GM21717 (cell line): Measurements from ENCODE around the gene MAML1.
A peak's percentile ranks its signal among the peaks of the same experiment; 100 is the strongest.

Source experiments
- ATAC-seq: cut with Tn5 transposase; IDR thresholded peaks from one replicate; pipeline ENCODE4 v1.9.1; 2021; ENCODE audit warnings: mild to moderate bottlenecking, moderate library complexity; ENCODE audit not compliant: unreplicated experiment

The MAML1 gene

DNA sequence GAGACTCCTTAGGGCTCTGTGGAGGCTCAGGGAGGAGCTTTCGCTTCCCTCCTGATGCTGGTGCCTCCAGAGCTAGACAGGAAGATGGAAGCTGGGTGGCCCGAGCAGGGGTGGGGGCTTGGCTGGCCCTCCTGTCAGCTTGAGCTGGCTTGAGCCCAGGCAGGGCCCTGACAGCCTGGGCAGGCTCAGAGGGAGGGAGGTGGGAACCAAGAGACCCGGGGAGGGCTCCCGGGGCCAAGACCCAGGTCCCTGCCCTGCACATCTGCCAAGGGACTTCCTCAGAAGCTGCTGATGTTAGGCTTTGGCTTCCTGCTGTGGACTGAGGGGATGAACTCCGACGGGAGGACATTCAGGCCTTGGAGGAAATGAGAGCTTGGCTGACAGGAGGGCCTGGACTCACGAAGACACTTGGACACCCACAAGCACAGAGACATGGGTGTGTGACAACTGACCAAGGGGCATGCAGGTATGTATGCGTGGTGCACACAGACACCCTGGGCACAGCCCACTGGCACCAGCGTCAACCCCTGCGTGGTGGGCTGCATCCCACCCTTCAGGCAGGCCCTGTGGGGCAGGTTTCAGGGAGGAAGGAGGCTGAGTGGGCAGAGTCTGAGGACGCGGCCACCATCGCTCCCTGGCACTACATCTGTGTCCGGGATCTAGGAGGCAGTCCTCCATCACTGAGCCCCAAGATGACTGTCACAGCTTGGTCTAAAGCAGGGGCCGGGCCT is 59.4 kb downstream of the MAML1 start:
- no peak for ATAC-seq

DNA sequence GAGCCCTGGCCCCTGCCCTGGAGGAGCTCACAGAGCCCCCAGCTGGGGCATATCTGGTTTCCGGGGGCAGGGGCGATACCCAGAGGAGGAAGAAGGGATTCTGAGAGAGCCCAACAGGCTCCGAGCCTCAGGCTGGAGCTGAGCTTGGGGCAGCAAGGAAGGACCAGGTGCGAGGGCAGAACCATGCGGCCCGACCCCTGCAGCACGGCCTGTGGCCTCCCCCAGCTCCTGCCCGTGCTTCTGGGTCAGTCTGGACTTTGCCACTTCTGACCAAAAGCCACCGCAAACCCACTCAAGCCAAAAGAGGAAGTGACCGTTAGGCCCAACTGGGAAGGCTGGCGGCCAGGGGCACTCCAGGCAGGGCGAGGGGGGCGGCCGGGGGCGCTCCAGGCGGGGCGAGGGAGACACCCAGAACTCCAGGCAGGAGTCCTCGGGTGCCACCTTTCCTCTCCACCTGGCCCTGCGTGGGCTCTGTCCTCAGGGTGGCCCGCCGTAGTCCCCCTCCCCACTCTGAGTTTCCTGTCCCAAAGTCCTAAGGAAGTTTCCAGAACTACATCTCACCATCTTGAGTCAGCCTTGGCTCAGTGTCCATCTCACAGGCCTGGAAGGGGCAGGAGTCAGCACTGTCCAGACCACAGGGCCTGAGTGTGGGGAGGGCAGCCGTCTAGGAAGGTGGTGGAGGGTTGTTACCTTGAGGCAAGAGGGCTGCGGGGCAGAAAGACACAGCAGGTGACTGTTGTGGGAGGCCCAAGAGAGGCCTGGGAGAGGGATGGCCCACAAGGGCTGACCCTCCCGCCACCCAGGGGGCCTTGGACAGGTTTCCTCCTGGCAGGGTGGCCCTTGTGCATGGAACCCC is 60.2 kb downstream of the MAML1 start:
- ATAC-seq = no peak

DNA sequence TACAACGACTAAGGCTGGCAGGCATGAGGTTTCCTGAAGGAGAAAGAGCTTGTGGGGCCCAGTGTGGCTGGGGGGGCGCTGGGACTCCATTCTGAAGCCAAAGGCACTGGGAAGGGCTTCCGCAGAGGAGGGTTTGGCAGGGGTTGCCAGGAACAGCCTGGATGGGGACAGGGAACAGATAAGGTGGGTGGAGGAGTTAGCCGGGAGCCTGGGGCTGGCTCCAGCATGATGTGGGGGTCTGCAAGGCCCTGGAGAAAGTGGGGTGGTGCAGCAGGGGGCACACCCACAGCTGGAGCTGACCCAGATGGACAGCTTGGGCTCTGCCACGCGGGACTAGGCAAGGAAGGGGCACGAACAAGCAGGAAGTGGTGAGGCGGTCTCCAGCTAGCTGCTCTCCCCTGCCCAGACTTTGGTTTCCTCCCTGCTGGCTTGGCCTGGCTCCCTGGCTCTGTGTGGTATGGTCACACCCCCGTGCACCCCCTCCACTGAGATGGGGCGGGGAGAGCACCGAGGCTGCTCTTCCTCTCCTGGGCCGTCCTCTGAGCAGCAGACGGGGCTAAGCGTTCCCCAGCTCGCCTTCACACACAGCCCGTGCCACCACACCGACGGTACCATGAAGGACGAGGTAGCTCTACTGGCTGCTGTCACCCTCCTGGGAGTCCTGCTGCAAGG is 61.0 kb downstream of the MAML1 start, which contains the start of gene LTC4S:
TSS of gene LTC4S (plus strand) at position 519 of the 672 bp plus-strand sequence. CDS start at position 614, 95 bp downstream.
- no peak for ATAC-seq

DNA sequence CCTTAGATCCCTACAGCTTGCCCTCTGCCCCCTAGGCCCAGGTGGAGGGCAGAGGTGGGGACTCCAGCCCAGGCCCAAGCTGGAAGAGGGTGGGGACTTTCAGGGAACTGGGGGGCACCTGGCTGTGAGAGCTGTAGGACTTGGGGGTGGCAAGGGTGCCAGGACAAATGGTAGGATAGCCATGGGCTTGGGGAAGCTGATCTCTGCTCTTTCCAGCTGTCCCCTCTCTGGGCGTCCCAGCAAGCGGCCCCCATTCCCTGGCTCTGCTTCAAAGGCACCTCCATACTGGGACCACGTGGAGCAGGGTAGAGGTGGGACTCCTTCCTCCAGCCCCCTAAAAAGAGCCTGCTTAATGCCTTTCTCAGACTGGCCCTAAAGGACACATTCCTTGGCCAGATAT is 61.5 kb downstream of the MAML1 start:
- ATAC-seq = no peak

DNA sequence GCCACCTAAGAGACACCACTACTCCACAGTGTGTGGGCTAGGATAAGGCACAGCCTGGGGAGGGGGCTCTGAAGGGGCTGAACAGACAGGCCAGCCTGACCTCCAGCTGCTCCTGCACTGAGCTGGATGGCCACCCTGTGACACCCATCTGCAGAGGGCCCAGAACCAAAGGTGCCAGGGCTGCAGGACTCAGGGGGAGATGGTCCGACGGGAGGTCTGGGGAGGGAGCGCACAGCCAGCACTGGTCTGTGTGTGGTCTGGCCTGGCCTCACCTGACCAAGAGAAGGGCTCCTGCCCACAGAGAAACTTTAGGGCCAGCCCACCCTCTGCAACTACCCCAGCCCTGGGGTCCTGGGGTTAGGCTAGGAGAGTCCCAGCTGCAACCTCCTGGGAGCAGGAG is 62.0 kb downstream of the MAML1 start:
- ATAC-seq = no peak

DNA sequence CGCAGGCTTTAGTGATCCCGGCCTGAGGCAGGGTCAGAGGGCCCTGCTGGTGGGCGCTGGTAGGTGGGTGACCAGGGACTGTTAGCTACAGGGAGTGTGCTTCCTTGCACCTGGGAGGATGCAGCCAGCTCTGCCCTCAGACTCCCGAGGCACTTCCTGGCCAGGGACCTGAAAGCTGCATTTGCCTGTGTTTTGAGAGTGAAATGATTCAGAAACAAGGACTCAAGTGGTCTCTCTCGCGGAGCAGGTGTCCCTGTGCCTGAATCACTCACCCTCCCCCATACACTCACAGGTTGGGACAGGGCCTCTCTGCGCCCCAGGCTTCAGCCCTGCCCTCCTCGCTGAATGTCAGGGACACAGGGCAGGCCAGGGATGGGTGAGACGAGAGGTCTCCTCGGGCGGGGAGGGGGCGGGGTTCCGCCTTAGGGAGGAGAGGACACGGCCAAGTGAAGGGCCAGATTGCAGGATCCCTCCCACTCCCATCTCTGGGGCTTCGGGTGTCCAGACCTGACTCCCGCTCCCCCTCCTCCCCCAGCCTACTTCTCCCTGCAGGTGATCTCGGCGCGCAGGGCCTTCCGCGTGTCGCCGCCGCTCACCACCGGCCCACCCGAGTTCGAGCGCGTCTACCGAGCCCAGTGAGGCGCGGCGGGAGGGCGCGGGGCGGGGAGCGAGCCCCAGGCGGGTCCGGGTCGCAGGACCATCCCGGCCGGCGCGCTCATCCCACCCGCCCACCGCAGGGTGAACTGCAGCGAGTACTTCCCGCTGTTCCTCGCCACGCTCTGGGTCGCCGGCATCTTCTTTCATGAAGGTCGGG is 62.6 kb downstream of the MAML1 start:
- ATAC-seq = no peak

DNA sequence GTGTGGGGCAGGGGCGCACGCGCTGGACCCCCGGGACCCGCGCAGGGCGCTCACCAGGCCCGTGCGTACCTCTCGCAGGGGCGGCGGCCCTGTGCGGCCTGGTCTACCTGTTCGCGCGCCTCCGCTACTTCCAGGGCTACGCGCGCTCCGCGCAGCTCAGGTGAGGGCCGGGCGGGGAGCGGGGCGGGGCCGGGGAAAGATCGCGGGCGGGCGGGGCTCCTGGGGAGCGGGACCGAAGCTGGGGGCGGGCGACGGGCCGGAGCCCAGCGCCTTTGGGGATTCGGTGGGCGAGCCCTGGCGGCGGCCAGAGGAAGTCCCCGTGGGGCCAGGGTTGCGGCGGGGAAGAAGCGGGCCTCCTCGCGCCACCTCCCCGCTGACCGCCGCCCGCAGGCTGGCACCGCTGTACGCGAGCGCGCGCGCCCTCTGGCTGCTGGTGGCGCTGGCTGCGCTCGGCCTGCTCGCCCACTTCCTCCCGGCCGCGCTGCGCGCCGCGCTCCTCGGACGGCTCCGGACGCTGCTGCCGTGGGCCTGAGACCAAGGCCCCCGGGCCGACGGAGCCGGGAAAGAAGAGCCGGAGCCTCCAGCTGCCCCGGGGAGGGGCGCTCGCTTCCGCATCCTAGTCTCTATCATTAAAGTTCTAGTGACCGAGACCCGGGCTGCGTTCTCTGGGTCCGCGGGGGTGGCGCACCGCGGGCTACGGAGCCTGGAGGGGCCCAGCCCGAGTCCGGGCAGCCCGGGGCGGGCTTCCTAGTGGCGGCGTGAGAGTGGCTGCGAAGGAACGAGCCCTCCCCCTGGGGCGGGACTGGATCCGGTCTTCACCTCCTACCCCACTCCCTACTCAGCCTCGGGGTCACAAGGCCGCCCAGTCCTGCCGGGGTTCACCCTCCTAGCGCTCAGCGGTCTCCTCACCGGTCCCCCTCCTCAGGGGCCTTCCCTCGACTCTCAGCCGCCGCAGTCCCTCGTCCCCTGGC is 63.5 kb downstream of the MAML1 start:
- ATAC-seq = peak; percentile 70

DNA sequence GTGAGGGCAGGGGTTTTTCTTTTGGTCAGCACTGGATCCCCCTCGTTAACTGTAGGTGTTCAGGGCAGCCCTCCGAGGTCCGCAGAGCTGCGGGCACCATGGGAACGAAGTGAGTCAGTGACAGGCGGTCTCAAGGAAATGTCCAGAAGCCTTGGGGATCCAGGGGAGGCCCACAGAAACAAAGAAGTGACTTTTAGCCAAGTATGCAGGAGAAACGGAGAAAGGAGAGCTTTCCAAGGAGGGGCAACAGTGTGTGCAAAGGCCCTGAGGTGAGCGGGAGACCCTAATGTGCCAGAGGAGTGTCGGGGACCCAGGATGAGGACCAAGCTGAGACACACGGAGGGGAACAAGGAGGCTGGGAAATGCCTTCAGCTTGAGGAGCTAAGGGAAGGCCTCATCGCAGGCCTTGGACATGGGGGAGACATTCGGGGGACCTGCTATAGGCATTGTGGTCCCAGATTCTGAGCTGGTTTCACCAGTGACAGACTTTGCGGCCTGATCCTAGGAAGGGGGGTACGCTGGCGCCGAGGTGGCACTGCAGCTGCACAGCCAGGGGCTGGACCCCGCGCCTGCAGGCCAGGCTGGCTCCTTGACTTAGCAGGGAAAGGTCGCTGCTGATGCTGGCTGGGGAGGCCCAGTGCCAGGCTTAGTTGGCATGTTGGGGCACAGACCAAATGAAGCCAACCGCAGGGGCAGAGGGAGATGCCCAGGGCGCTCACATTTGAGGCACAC is 64.4 kb downstream of the MAML1 start:
- ATAC-seq = no peak

DNA sequence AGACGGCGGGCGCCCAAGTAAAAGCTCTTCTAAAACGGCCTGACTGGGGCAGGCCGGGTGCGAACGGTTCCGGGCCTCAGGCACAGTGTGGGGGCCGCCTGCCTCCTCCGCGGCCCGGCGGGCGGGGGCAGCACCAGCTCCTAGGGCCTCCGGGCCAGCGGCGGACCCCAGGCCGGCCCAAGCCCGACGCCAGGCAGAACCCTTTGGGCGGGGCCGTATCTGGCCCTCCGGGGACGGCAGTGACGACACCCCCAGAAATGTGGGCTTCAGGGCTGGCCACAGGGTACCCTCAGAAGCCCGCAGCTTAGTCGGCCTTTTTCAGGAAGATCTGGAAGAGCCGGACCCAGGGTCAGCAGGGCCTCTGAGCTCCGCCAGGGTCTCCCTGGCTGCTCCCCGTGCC is 65.1 kb downstream of the MAML1 start:
- no peak for ATAC-seq

DNA sequence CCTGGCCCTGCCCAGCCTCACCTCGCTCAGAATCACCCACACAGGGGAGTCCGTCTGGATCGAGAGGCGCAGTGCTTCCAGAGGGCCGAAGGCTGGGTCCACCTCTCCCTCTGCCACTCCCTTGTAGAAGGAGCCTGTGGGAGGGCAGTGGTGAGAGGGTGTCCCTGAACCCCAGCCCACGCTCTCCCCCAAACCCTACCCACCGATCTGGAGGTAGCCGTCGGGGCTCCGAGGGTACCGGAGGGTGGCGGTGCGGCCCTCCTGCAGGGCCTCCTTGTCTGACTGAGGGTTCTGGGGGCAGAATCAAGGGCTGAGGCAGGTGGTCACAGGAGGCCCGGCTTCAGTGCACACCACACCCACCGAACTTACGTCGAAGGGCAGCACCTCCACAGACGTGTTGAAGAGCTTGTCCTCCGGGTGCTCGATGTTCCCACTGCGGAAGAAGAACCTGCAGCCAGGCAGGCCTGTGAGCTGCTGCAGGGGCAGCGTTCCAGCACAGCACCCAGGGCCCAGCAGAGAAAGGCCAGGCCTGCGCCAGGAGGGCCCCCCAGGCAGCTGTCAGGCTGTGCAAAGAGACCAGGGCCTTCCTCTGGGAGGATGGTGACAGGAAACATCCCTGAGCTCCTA is 65.6 kb downstream of the MAML1 start:
- ATAC-seq = no peak

DNA sequence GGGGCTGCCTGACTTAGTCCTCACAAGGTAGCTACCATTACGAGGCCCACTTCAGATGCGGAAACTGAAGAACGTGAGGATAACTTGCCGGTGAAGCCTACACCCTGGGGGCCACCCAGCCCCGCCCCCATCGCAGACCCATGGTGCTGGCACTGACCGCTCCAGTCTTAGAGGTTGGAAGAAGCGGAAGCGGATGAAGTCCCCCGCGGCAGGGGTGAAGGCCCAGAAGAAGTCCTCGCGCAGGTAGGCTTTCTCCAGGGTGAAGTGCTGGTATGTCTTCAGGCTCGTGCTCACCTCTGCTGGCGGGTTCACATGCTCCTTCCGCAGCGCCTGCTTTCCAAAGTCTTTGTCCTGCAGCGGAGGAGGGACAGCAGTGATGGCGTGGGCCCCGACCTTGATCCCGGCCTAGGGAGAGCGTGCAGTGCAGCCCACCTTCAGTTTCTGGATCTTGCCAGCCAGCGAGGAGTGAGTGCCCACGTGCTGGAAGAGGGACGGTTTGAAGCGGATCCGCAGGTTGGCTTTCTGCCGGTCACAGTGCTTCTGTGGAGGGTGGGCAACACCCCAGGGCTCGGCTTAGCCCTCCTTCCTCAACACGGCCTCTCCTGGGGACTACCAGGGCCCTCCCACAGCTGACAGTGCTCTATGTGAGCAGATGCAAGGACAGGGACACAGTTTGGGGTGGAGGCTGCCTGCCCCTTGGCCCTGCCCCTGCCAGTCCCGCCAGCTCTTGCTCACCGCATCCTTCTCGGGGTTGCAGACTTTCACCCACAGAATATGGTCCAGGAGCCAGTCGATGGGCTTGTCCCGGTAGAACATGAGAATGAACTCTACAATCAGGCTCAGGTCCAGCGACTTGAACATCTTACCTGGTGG is 66.4 kb downstream of the MAML1 start:
- ATAC-seq = no peak

DNA sequence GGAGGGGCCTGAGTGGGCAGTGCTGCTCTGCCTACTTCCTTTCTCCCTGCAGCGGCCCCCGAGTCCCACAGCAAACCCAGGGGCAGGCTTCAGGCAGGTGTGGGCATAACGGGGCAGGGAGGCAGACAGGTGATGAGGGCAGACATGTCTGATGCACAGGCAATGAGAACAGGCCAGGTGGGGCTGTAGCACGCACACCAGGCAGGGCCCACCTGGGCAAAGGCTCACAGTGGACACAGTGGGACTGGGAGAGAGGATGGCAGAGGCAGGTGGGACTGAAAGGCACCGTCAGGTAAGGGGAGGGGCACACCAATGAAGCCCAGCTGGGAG is 67.0 kb downstream of the MAML1 start:
- ATAC-seq = no peak

DNA sequence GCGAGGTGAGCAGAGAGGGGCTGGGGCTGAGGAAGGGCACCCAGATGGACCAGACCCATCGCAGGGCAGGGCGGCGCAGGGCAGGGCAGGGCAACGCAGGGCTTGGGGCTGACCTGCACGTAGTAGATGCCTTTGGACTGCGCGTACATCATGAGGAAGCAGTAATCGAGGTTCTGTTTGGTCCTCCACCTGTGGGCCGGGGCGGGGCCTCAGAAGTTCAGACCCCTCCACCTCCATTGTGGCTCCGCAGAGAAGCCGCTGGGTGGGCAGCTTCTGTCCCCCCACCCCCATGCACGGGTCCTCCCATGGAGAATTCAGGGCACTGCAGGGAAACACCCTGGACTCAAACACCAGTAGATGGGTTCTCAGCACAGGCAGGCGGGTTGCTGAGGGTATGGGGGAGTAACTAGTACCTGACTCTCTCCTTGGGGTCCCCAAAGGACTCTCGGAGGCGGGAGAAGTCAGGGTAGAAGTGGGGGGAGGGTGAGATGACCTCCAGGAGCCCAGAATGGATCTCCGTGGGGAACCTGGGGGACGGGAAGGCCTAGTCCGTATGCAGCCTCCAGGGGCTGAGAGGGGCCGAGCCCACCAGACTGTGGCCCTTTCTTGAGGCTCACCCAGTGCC is 67.6 kb downstream of the MAML1 start:
- ATAC-seq = no peak

DNA sequence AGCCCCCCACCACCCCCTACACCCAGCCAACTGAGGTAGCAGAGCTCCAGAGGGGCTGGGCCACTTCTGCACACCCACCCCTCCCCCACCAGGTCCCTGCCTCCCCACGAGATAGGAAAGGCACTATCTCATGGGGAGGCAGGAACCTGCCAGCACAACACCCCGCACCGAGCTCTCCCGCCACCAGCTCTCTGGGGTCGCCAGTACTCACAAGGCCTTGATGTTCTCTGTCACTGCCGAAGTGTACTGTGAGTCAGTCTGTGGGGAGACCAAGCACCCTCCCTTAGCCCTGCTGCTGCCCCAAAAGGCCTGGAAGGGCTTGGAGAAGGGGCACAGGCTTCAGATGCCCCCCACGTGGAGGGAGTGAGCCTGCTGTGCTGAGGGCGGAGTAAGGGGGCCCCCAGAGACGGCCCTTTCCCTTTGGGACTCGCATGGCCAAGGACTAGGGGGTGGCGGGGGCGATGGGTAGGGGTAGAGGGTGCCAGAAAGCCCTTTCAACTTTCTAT is 68.1 kb downstream of the MAML1 start:
- no peak for ATAC-seq

DNA sequence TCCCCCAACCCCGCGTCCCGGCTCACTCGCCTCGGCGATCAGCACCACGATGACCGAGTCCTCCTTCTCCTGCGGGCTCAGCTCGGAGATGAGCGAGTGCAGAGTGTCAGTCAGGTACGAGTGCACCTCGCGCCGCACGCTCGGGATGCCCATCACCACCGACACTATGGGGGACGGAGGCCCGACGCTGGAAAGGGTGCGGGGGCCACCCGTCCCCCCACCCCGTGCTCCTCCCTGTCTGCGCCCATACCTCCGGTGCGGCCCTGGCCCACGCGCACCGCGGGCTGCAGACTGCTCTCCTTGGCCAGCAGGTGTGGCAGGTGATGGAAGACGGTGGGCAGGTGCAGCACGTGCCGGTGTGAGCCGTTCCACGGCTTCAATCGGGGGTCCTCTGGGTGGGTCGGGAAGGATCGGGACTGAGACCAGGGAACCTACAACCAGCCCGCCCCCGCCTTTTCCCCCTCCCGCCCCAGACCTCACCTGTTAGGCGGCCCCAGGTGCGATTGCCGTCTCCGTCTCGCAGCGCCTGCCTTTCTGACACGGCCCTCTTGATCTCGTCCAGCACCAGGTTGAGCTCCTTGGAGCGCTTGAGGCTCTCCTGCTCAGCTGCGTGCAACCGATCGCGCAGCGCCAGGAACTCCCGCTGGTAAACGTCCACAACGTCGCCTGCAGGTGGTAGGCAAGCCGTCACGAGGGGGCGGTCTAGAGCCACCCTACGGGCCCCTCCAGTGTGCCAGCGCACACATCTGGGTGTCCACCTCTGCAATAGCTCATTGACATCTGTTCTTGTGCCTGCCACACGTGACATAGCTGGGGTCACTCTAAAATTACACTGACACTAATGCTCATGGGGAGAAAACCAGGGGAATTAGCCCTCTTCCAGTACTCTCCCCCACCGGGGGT is 68.9 kb downstream of the MAML1 start:
- peak; percentile 30 for ATAC-seq
